GM21737 (cell line): Measurements from ENCODE around the gene GPX8.

ENCODE experiments used
- ATAC-seq: cut with Tn5 transposase; IDR thresholded peaks from one replicate; pipeline ENCODE4 v1.9.1; 2021; ENCODE audit warnings: mild to moderate bottlenecking, moderate library complexity; ENCODE audit not compliant: unreplicated experiment

GPX8 gene

DNA sequence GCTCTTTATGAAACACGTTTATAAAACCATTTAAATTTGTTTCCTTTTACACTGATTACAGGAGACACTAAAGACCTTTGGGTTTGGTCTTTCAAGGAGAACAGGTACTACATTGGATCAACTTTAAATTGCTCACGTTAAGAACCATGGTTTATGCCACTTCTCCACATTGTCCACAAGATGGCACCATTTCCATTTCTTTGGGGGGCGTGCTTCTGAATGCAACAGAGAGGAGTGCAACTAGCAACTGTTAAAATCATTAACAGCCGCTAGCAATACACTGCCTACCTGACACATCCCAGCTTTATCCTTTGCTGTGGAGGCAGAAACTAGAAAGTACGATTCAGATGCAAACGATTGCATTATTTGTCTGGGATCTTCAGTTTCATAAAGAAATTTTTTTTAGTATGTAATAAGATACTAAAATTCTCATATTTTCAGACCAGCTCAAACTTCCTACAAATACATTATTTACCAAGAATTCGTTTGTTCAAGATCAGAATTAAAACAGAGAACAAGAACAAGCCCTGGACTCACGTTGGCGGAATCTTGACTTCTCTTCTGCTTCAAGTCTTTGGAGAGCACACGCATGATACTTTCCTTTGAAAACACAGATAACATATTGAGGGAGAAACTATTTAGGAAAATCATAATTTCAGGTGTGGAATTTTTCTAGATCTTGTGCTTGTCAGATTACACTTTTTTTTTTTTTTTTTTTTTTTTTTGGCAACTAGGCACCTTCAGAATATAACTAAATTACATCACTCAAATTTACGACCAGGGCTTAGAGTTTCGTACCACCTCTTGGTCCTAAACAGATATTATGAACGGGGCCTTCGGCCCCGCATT lies 12.3 kb downstream of the GPX8 start:
- ATAC-seq: peak; percentile 56

DNA sequence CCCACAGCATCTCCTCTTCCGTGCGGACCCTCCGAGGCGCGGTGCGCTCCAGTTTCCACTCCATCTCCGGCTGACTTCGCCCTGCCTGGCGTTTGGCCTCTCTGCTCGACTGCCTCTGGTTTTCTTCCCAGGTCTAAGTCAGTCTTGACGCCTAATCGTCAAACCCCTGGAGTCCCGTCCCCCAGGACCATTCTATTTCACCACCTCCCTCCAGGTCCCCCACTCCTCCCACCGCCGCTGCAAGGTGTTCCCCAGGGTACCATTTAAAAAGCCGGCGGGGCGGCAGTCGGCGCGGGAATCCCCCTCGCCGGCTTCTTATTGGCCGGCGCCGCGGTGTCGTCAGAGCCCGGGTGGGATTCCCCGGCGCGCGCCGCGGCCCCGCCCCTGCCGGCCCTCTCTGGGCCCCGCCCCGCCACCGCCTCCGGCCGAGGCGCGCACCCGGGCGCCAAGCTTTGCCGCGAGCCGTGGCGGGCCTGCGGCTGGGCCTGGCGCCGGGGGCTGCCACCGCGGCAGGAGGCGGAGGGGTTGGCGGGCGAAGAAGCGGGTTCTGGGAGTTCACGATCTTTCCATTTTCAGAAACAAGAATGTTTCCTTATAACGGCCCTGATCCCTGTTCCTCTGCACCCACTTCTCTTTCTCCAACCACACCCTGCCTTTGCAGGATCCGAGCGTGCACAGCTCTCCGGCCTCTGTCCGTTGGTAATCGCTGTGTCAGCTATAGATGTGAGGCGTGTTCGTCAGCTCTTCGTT lies 13.1 kb downstream of the GPX8 start, which contains the start of gene CDC20B:
Gene CDC20B (minus strand): TSS at position 241 of the 750 bp plus-strand sequence. CDS start 177 bp downstream, at position 64.
- ATAC-seq: peak; percentile 93

DNA sequence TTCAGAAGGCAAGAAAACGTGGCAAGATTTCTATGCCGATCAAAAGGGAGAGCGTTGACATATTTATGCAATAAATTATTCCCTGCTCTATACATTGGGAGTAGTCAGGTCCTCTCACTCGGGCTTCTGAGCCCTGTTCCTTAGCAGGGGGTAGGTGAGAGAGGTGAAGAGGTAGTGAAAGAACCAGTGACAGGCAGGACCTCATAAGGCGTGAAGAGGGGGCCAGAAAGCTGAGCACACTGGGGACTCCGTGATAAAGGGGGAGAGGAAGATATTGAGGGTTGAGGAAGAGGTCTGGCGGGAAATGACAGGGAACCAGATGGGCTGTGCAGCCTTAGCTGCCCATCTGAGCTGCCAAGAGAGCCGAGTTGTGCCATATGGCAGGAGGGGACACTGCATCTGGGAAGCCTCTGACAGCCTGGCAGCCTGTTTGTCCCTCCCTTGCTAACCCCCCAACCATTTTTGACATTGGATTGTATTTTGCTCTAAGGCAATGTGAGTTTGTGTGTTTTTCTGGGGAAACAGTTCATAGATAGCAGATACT lies 13.8 kb downstream of the GPX8 start:
- ATAC-seq: peak; percentile 15

DNA sequence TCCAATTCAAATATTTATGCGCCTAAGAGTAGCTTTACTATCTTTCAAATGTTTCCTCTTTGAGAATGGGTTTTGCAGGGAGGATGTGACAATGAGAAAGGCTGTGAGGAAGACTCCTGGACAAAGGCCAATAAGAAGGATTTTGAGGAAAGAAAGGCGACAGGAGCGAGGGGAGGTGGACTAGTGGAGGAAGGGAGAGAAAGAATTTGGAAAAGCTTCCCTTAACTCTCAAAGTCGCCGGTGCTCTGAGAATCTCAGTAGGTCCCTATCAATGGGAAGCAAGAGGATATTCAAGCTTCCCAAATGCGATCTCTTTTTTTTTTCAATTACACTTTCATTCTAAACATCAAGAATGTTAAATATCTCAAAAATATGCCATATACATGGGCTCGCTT lies 15.8 kb downstream of the GPX8 start:
- no peak for ATAC-seq

DNA sequence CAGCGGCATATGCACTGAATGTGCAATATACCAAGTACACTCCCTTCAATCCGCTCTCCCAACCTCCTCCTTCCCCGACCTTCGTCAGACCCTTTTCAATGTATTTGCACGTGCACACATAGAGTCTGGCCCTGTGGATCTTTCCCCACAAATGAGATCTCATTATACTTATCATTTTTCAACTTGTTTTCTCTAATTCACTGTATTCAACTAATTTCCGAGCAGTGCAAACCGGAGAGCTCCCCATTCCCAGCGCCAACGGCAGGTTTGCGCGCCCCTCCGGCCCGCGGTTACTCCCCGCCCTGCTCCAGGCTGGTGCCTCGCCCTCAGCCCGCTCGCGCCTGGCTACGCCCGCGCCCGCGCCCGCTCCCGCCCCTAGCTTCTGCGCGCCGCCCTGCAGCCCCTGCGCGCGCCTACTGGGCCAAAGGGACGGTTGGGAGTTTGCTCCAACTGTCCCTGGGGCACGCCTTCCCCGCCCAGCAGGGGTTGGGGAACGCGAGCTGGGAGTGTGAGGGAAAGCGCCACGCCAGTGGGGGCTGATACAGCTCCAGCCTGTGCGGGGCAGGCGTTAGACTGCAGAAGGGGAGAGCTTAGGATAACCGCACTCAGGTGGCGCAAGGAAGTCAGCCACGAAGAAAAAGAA lies 16.3 kb downstream of the GPX8 start:
- no peak for ATAC-seq

DNA sequence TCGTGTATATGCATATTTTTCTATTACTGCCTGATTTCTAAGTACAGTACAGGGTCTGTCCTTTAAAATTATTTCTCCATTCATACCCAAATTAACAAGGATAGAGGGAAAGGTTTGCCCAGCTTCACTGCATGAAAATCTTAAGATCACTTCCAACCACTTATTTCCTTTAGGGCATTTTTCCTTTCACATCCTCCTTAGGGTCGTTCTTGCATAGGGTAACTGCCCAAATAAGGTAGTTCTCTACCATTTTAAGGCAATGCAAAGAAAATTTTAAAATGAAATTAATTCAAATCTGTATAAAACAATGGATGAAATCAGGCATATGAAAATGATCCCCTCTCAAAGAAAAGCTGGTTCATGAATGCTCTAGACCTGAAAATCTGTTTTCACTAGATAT lies 17.1 kb downstream of the GPX8 start:
- ATAC-seq: no peak

DNA sequence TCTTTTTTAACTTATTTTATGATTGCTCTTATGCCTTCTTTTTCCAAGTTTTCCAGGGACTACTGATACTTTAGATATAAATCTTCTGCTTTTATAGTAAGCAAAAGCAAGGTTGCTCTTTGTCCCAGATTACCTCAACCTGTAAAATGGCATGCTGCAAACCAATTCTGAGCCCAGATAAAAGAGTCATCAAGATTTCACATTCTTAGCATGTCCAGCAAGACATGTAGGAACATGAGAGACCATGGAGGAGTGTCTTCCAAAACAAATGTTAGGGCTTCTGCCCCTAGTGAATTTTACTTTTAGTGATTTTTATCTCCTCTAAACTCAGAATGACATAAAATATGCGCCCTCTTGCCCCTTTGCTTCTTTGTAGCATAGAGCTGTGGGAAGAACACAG lies 20.0 kb downstream of the GPX8 start:
- no peak for ATAC-seq

DNA sequence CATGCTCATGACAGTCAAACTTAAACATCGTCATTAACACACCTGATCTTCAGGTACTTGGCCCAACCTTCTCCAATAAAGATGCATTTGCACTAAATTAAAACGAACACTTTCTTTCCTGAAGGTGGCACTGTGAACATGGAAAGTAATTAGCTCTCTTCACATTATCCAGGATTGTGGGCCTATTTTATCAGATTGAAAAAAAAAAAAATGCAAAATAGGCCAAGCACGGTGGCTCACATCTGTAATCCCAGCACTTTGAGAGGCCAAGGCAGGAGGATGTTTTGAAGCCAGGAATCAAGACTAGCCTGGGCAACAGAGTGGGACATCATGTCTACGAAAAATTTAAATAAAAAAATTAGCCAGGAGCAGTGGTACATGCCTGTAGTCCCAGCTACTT lies 27.4 kb downstream of the GPX8 start:
- ATAC-seq: no peak

DNA sequence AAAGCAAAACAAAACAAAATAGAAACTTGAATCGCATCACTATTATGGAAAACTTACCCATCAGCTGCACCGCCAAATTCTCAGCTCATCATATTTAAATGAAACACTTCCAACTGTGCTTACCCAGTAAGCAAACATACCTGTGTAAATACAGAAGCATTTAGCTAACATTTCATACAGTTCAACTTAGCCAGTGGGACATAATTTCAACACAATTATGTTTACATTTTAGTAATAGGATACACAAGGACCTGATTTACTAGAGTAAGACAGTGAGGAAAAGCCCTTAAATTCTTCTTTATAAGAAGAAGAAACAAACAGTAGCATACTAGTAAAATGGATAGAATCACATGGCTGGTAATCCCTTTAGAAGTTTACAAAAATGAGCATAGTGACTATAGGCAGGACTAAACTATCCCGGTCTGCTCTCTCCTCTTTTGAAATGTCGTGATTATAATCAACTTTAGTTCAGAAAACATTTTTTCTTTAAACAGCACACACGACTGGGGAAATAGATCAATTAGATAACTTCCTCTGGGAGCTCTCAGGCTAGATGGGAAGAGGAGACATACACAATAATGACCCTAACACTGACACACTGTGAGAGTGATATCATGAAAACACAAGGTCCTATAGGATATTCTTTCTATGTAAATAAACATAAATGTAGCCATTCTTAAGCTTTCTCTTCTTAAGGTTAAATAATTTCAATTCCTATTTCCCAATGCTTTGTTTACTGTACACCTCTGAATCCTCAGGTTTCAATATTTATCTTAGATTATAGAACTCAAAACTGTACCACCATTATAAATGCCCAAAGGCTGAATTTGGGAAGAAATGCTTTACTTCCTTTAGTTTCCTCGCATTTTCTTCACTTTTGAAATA lies 28.9 kb downstream of the GPX8 start:
- no peak for ATAC-seq

DNA sequence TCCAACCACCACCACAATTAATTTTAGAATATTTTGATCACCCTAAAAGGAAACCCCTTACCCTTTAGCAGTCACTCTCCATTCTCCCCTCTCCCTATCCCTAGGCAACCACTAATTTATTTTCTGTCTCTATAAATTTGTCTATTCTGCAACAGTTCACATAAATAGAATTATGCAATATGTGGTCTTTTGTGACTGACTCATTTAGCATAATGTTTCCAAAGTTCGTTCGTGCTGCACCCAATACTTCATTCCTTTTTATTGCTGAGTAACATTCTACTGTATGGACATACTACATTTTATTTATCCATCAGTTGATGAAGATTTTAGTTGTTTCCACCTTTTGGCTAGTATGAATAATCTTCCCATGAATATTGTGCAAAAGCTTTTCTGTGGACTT lies 31.2 kb downstream of the GPX8 start:
- ATAC-seq: no peak

DNA sequence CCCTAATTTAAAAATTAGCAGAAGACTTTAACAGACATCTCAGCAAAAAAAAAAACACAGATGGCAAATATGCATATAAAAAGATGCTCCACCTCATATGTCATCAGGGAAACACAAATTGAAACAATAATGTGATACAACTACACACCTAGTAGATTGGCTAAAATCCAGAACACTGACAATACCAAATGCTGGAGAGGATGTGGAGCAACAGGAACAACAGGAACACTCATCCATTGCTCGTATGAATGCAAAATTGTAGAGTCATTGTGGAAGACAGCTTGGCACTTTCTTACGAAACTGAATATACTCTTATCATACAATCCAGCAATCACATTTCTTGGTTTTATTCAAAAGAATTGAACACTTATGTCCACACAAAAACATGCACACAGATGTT lies 45.0 kb downstream of the GPX8 start:
- ATAC-seq: no peak

DNA sequence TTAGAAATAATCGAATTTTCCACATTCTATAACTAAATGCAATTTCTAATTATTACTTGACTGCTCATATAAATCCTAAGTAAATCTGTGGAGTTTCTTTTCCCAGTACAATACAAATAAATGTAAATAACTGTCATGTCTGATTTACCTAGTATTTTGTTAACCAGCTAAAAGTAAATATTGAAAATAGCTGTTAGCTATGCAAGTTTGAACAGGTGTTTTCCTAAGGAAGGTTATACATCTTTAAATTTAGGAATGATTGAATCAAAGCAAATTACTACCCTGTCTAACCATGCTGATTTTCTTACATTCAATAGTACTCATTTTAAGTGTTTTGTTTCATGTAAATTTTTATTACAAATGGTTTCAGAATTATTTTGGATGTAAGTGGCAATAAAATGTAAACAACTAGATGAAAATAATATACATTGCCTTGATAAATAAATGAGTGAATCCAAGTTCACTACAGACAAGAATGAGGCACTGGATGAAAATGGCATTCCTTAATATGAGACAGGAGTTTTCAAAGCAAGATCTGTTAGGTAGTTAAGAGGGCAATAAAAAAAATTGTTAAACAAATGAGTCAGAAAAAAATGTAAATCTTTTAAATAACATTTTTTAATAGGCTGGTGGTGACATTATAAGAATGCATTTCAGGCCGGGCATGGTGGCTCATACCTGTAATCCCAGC lies 51.4 kb downstream of the GPX8 start:
- no peak for ATAC-seq
